Measurements from ENCODE around the gene ZFAND3.

- TF ChIP-seq, protein P1, sequence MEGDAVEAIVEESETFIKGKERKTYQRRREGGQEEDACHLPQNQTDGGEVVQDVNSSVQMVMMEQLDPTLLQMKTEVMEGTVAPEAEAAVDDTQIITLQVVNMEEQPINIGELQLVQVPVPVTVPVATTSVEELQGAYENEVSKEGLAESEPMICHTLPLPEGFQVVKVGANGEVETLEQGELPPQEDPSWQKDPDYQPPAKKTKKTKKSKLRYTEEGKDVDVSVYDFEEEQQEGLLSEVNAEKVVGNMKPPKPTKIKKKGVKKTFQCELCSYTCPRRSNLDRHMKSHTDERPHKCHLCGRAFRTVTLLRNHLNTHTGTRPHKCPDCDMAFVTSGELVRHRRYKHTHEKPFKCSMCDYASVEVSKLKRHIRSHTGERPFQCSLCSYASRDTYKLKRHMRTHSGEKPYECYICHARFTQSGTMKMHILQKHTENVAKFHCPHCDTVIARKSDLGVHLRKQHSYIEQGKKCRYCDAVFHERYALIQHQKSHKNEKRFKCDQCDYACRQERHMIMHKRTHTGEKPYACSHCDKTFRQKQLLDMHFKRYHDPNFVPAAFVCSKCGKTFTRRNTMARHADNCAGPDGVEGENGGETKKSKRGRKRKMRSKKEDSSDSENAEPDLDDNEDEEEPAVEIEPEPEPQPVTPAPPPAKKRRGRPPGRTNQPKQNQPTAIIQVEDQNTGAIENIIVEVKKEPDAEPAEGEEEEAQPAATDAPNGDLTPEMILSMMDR (conservative IDR thresholded peaks at IDR 0.05; ENCODE audit: low read depth, low read length): no peak
- TF ChIP-seq MXI1 (IDR thresholded peaks at IDR 0.05; ENCODE audit: borderline replicate concordance, low read depth, low read length) (no peak), POLR2A (IDR thresholded peaks at IDR 0.05; ENCODE audit: low read depth, low read length) (no peak), RFX5 (IDR thresholded peaks at IDR 0.05; ENCODE audit: low read depth, low read length) (no peak), RAD21 (IDR thresholded peaks at IDR 0.05; ENCODE audit: low read length) (no peak), MAFK (IDR thresholded peaks at IDR 0.05; ENCODE audit: low read depth, low read length) (no peak), BHLHE40 (IDR thresholded peaks at IDR 0.05; ENCODE audit: low read depth, low read length) (no peak), CEBPB (IDR thresholded peaks at IDR 0.05; ENCODE audit: low read depth, low read length) (no peak)
Observed at GRCh38 chr6:37947468-37947867, 127.9 kb downstream of the ZFAND3 start.

Measured in IMR-90 (cell line).